Fibroblast of mammary gland (primary cell): ENCODE results near the gene GPR157.

ENCODE experiments used
- DNase-seq: peaks from one replicate; pipeline ENCODE4 v3.0.0-alpha.2; 2010; ENCODE audit warnings: low read depth
- H3K4me3 ChIP-seq: 2 replicates; pipeline ENCODE4 v1.5.1; 2011; ENCODE audit warnings: low read depth, mild to moderate bottlenecking, low read length, moderate library complexity; ENCODE audit not compliant: control insufficient read depth
- TF ChIP-seq, protein P1 (sequence below): conservative IDR thresholded peaks from 2 replicates; pipeline ENCODE4 v1.5.1; 2011; ENCODE audit warnings: low read depth, low read length, inconsistent platforms; ENCODE audit not compliant: control insufficient read depth, insufficient read depth

Gene GPR157, protein sequence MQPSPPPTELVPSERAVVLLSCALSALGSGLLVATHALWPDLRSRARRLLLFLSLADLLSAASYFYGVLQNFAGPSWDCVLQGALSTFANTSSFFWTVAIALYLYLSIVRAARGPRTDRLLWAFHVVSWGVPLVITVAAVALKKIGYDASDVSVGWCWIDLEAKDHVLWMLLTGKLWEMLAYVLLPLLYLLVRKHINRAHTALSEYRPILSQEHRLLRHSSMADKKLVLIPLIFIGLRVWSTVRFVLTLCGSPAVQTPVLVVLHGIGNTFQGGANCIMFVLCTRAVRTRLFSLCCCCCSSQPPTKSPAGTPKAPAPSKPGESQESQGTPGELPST

DNA sequence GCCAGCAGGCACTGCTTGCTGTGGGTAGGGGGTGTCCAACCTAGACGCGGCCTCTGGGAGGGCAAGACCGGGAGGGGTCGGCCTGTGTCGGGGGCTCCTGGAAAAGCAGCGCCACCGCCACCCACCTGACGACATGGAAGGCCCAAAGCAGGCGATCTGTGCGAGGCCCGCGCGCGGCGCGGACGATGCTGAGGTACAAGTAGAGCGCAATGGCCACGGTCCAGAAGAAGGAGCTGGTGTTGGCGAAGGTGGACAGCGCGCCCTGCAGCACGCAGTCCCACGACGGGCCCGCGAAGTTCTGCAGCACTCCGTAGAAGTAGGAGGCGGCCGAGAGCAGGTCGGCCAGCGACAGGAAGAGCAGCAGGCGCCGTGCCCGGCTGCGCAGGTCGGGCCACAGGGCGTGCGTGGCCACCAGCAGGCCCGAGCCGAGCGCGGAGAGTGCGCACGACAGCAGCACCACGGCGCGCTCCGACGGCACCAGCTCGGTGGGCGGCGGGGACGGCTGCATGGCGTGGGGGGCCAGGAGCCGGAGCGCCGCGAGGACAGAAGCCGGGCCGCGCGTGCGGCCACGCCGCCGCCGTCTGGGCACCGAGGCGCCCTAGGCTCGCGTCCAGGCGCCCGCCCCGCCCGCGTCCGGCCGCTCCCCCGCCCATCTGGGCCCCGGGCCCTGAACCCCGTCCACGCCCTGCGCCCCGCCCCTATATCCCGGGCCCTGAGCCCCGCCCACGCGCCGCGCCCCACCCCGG is at the start of gene GPR157:
Gene GPR157 (minus strand): TSS at position 583 of the 746 bp plus-strand sequence. CDS start 75 bp downstream, at position 508.
- peak within 1 kb of the TSS; percentile 71 for H3K4me3 ChIP-seq
- DNase-seq = peak; percentile 77
- TF ChIP-seq, protein P1, sequence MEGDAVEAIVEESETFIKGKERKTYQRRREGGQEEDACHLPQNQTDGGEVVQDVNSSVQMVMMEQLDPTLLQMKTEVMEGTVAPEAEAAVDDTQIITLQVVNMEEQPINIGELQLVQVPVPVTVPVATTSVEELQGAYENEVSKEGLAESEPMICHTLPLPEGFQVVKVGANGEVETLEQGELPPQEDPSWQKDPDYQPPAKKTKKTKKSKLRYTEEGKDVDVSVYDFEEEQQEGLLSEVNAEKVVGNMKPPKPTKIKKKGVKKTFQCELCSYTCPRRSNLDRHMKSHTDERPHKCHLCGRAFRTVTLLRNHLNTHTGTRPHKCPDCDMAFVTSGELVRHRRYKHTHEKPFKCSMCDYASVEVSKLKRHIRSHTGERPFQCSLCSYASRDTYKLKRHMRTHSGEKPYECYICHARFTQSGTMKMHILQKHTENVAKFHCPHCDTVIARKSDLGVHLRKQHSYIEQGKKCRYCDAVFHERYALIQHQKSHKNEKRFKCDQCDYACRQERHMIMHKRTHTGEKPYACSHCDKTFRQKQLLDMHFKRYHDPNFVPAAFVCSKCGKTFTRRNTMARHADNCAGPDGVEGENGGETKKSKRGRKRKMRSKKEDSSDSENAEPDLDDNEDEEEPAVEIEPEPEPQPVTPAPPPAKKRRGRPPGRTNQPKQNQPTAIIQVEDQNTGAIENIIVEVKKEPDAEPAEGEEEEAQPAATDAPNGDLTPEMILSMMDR = no peak

DNA sequence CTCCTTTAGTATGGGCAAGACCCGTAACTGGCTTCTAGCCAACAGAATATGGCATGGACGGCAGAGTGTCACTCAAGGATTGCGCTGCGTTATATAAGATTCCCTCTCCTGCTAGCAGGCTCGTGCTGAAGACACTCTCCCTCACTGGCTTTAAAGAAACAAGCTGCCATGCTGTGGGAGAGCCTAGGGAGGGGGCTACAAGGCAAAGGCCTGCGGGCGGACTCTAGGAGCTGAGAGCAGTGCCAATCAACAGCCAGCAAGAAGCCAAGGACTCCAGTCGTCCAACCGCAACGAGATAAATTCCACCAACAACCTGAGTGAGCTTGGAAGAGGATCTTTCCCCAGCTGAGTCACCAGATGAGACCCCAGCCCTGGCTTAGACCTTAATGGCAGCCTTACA is 45.9 kb upstream of the GPR157 start:
- DNase-seq = no peak
- TF ChIP-seq, protein P1 = no peak
- no peak overlapping the region for H3K4me3 ChIP-seq

DNA sequence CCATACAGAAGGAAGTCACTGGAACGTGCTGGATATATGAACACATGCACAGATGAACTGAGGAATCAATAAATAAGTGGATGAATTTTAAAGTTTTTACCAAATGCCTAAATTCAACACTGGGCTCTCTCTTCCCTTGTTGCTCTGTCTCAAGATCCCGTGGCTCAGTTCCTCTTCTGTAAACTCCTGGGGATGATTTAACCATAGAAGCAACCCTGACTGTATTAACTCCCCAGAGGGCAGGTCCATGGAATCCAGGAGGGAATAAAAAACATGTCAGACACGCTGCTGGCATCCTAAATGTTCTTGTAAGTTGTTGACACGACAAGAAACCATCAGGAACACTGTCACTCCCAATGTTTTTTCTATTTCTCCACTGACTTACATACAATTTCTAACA is 45.3 kb upstream of the GPR157 start:
- H3K4me3 ChIP-seq = no peak overlapping the region
- DNase-seq = no peak
- TF ChIP-seq, protein P1 = no peak

DNA sequence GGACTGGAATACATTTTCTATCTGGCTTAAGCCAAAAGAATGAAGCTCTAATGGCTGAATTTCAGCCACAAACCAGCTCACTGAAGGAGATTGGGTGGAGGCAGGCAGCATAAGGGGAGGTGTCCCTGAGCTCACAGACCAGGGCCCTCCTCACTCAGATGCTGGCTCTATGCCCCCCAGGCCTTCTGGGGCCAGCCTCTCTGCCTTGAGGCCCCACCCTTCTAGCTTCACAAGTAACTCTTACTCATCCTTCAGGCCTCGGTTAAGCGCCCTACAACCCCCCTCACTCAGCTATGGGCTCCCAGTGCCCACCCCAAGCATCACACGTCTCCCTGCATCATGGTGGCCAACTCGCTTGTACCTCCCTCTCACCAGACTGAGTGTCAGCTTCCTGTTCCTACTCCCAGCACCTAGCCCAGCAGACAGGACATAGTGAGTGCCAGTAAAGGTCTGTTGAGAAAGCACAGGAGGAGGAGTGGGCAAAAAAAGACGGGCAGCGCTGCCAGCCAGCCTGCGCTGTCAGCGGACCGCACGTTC is 40.8 kb upstream of the GPR157 start:
- DNase-seq = peak; percentile 59
- TF ChIP-seq, protein P1 = no peak
- no peak overlapping the region for H3K4me3 ChIP-seq

DNA sequence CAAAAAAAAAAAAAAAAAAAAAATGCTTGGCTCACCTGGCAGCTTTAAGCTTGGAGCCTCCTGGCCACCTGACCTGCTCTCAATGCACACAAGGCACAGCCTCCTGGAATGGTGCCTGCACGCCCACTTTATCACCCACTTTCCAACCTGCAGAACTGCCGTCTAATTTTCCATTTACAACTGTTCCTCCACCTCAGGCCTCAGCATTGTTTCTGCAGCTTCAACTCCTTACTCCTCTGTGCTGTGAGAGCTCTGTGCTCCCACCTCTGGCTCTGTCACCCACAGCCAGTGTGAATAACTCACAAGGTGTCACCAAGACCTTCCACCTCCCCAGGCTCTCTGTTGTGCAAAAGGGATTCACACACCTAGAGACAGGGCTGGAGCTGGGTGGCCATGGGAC is 38.7 kb upstream of the GPR157 start:
- DNase-seq = no peak
- TF ChIP-seq, protein P1 = no peak
- H3K4me3 ChIP-seq = no peak overlapping the region

DNA sequence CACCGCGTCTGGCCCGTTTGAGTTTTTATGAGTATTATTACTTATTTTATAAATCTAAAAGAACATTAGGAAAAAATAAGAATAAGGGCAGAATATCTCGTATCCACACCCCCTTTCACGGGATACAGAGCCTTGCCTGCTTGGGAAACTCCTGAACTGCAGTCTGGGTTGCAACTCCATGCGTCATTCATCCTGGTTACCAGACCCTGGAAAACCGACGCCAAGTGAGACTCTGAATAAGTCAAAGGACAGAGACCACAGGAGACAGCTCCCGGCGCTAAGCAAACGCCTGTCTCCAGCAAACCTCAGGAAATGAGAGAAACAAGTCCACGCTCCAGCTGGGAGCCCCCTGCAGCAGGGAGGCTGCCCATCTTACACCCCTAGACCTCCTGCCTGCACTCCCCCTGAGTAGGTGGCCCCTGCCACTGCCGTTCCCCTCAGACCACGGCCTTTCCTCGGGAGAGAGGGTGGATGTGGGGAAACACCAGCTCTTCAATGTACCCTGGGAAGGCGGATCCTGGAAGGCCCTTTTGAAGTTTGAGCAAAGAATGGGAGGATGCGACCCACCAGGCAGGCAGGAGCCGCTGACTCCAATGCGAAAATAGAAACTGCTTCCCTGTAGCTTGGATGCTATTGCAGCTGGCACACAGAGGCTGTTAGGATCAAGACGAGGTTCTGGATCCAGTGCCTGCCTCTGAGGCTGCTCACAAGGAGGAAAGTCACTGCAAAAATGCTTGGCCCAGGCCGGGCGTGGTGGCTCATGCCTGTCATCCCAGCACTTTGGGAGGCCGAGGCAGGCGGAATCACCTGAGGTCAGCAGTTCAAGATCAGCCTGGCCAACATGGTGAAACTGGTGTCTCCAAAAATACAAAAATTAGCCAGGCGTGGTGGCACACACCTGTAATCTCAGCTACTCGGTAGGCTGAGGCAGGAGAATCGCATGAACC is 37.7 kb upstream of the GPR157 start:
- H3K4me3 ChIP-seq = no peak overlapping the region
- TF ChIP-seq, protein P1 = no peak
- DNase-seq = peak; percentile 74
